GM12878 (cell line): ENCODE measurements around the gene INF2. TPM values are rescaled to one million over a fixed set of nuclear protein-coding genes. Genes with fewer than 3 reads are reported as not detected.

Source experiments
- ATAC-seq: fragments of 200-7000 bp; cut with Tn5 transposase; 3 replicates; pipeline ENCODE4 v1.9.1; 2020; ENCODE audit warnings: mild to moderate bottlenecking, moderate library complexity
- BruUV-seq: library from RNA; stranded (reverse); fragments of 400-500 nt; replicated peaks from 2 replicates; lab custom pipeline; 2021; lab: Mats Ljungman, UMichigan
- CTCF ChIA-PET: fragments of 300-600 bp; sonication (Branson Sonifier 250); formaldehyde crosslinking; extraction: SDS; loops from one replicate; lab custom pipeline; 2021; ENCODE audit warnings: inconsistent platforms; lab: Yijun Ruan, JAX
- POLR2A ChIA-PET: fragments of 350-600 bp; formaldehyde crosslinking; extraction: SDS; loops from one replicate; lab custom pipeline; 2021; ENCODE audit warnings: inconsistent platforms; lab: Charles Lee
- RAD21 ChIA-PET: fragments of 300-600 bp; sonication (Branson Sonifier 250); formaldehyde crosslinking; loops from one replicate; lab custom pipeline; 2023; ENCODE audit warnings: antibody characterized with exemption; ENCODE audit not compliant: unreplicated experiment; lab: Charles Lee
- SMC1A ChIA-PET: fragments of 300-600 bp; sonication (Branson Sonifier 250); formaldehyde crosslinking; loops from one replicate; lab custom pipeline; 2023; ENCODE audit not compliant: unreplicated experiment, uncharacterized antibody; lab: Charles Lee
- DNase-seq: peaks from one replicate; pipeline ENCODE4 v3.0.0-alpha.2; 2011; ENCODE audit warnings: low read depth, low spot score
- FAIRE-seq: peaks from 3 replicates; lab custom pipeline; 2011; peaks lifted over from hg19 to GRCh38; lab: Jason Lieb, UNC
- H2AFZ ChIP-seq: 2 replicates; pipeline ENCODE4 v1.6.0; 2011; ENCODE audit warnings: low read depth, low read length, control low read depth; ENCODE audit not compliant: control insufficient read depth
- H3K27ac ChIP-seq: 2 replicates; pipeline ENCODE4 v1.5.1; 2011; ENCODE audit warnings: control low read depth; ENCODE audit not compliant: control insufficient read depth, insufficient read depth
- H3K27me3 ChIP-seq, 2 experiments: replicated peaks in 1 of 2; 2 replicates each; pipeline versions ENCODE4 v1.6.0 to v1.6.1; 2011; ENCODE audit warnings: low read length in 1 of 2; ENCODE audit not compliant: control insufficient read depth in 2 of 2, insufficient read depth in 2 of 2
- H3K36me3 ChIP-seq, 2 experiments: 2 replicates each; pipeline ENCODE4 v1.5.1; 2011; ENCODE audit warnings: low read length in 1 of 2; ENCODE audit not compliant: control insufficient read depth in 2 of 2, insufficient read depth in 2 of 2
- H3K4me1 ChIP-seq: 2 replicates; pipeline ENCODE4 v1.6.1; 2011; ENCODE audit warnings: mild to moderate bottlenecking, low read length, moderate library complexity, mixed read lengths; ENCODE audit not compliant: control insufficient read depth, insufficient read depth
- H3K4me2 ChIP-seq: 2 replicates; pipeline ENCODE4 v1.6.0; 2011; ENCODE audit warnings: control low read depth; ENCODE audit not compliant: control insufficient read depth, insufficient read depth
- H3K4me3 ChIP-seq: fragments of 200-600 bp; sonication (generic); 2 replicates; pipeline ENCODE4 v1.5.1; 2016
- H3K79me2 ChIP-seq: 2 replicates; pipeline ENCODE4 v1.6.0; 2011; ENCODE audit warnings: low read length; ENCODE audit not compliant: control insufficient read depth, insufficient read depth
- H3K9ac ChIP-seq: 2 replicates; pipeline ENCODE4 v1.8.0; 2011; ENCODE audit warnings: low read length, control low read depth, mixed read lengths; ENCODE audit not compliant: control insufficient read depth, insufficient read depth
- H3K9me3 ChIP-seq: replicated peaks from 3 replicates; pipeline ENCODE4 v1.5.1; 2011; ENCODE audit warnings: mild to moderate bottlenecking, low read length; ENCODE audit not compliant: control insufficient read depth, insufficient read depth
- H4K20me1 ChIP-seq: 2 replicates; pipeline ENCODE4 v1.6.0; 2011; ENCODE audit not compliant: control insufficient read depth, insufficient read depth
- ATF2 ChIP-seq: IDR thresholded peaks from 2 replicates; pipeline ENCODE4 v1.6.1; 2012; ENCODE audit warnings: low read length, inconsistent platforms
- ATF7 ChIP-seq: fragments of 450-650 bp; IDR thresholded peaks from 2 replicates; pipeline ENCODE4 v1.6.1; 2016; ENCODE audit warnings: low read depth, mild to moderate bottlenecking
- BMI1 ChIP-seq: fragments of 450-650 bp; IDR thresholded peaks from 2 replicates; pipeline ENCODE4 v1.6.1; 2016; ENCODE audit warnings: mild to moderate bottlenecking, moderate library complexity, borderline replicate concordance
- MEF2A ChIP-seq: IDR thresholded peaks from 2 replicates; pipeline ENCODE4 v1.6.1; 2011; ENCODE audit warnings: low read depth, mild to moderate bottlenecking, low read length, moderate library complexity; ENCODE audit not compliant: insufficient read depth
- MLLT1 ChIP-seq: fragments of 450-650 bp; IDR thresholded peaks from 2 replicates; pipeline ENCODE4 v1.6.1; 2016; ENCODE audit warnings: mild to moderate bottlenecking
- PAX5 ChIP-seq: IDR thresholded peaks from 2 replicates; pipeline ENCODE4 v1.6.1; 2011; ENCODE audit warnings: low read depth, low read length, borderline replicate concordance
- POLR2AphosphoS5 ChIP-seq: IDR thresholded peaks from 2 replicates; pipeline ENCODE4 v1.6.1; 2011; ENCODE audit warnings: mild to moderate bottlenecking, low read length, inconsistent platforms
- SUZ12 ChIP-seq: fragments of 200-600 bp; sonication (generic); IDR thresholded peaks from one replicate; pipeline ENCODE4 v1.6.1; 2018; ENCODE audit warnings: antibody characterized with exemption, mild to moderate bottlenecking; ENCODE audit not compliant: unreplicated experiment
- TCF7 ChIP-seq: IDR thresholded peaks from 2 replicates; pipeline ENCODE4 v1.6.1; 2014; ENCODE audit warnings: antibody characterized with exemption, borderline replicate concordance
- ZBED1 ChIP-seq: IDR thresholded peaks from 2 replicates; pipeline ENCODE4 v1.6.1; 2016; ENCODE audit warnings: borderline replicate concordance
- ZSCAN29 ChIP-seq: fragments of 450-650 bp; IDR thresholded peaks from 2 replicates; pipeline ENCODE4 v1.6.1; 2017; ENCODE audit warnings: mild to moderate bottlenecking, moderate library complexity
- WGBS: methylation state at CpG from one replicate; pipeline ENCODE4 v1.1.6; 2016; ENCODE audit warnings: low lambda C conversion rate; ENCODE audit not compliant: insufficient replicate concordance, insufficient coverage; ENCODE audit errors: missing lambda C conversion rate; 5-methylcytosine and 5-hydroxymethylcytosine counted together
- in situ Hi-C: fragments of 300-500 bp; cut with MboI; formaldehyde crosslinking; loops from 9 replicates; pipeline ENCODE4 v1.14.3; 2018; ENCODE audit warnings: mixed read lengths
- intact Hi-C: fragments of 100-400 bp; cut with micrococcal nuclease; formaldehyde crosslinking; loops from one replicate; pipeline ENCODE4 v1.14.2; 2022; ENCODE audit not compliant: unreplicated experiment
- polyA plus RNA-seq, 11 experiments: library from polyadenylated mRNA; depleted of rRNA in 4 of 11; unstranded in 6 of 11; stranded (reverse) in 5 of 11; fragments of >200 nt; fragmentation: Nextera tagmentation in 4 of 11; fragmentation: Illumina TruSeq in 1 of 11; extraction: Ambion mirVana in 4 of 11; extraction: Trizol in 1 of 11; gene quantifications; 1 replicate in 1 of 11; 2 replicates in 10 of 11; pipeline versions ENCODE4 v1.2.1 to v1.2.3, GENCODE V29; 2011 to 2016; ENCODE audit warnings: inconsistent platforms in 2 of 11, missing spikeins in 2 of 11, low read depth in 1 of 11
- total RNA-seq, 4 experiments: library from RNA; depleted of rRNA in 3 of 4; stranded (reverse); fragments of >200 nt in 3 of 4; fragmentation: Illumina TruSeq in 1 of 4; extraction: Trizol in 1 of 4; gene quantifications; 2 replicates each; pipeline versions ENCODE4 v1.2.1 to v1.2.3, GENCODE V29; 2013 to 2021
- TF ChIP-seq, protein P1 (sequence below): fragments of 450-650 bp; IDR thresholded peaks from 2 replicates; pipeline ENCODE4 v1.6.1; 2017; ENCODE audit warnings: mild to moderate bottlenecking
- TF ChIP-seq, protein P2 (sequence below): IDR thresholded peaks from 2 replicates; pipeline ENCODE4 v1.6.1; 2012; ENCODE audit warnings: low read depth, low read length, improper control_type of control experiment

The INF2 gene
- total and polyA plus RNA-seq, 10 of the 15 experiments (the other 5 are each of a cell fraction or from before 2014, with no cell fraction given), result 0.72 to 43.2 (median 8.3) TPM

- no peaks in the 10 kb centered on the region for H3K4me1 ChIP-seq
- 44% methylated on average over 5 of the region's 5 CpGs for WGBS
- POLR2A ChIA-PET, result interaction anchor here (0.7 kb wide), 1 partner anchor 61 kb away, joined by 3 read pairs; no protein-coding TSS in a partner anchor
- no peak overlapping the region for H3K4me2 ChIP-seq
- no peak overlapping the region for H2AFZ ChIP-seq
- no peak overlapping the region for H3K9ac ChIP-seq
- DNase-seq (no peak), ATAC-seq (no peak), FAIRE-seq (no peak)
- no peaks in the 10 kb centered on the region; a peak in 1 of 4 replicates for H3K27me3 ChIP-seq
- no peak for TF ChIP-seq SUZ12
- no peak for TF ChIP-seq MEF2A
- TF ChIP-seq ATF7, result no peak
- TF ChIP-seq POLR2AphosphoS5, result no peak
- TF ChIP-seq MLLT1, result no peak
- TF ChIP-seq, protein P1, sequence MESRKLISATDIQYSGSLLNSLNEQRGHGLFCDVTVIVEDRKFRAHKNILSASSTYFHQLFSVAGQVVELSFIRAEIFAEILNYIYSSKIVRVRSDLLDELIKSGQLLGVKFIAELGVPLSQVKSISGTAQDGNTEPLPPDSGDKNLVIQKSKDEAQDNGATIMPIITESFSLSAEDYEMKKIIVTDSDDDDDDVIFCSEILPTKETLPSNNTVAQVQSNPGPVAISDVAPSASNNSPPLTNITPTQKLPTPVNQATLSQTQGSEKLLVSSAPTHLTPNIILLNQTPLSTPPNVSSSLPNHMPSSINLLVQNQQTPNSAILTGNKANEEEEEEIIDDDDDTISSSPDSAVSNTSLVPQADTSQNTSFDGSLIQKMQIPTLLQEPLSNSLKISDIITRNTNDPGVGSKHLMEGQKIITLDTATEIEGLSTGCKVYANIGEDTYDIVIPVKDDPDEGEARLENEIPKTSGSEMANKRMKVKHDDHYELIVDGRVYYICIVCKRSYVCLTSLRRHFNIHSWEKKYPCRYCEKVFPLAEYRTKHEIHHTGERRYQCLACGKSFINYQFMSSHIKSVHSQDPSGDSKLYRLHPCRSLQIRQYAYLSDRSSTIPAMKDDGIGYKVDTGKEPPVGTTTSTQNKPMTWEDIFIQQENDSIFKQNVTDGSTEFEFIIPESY, result no peak
- no peak for TF ChIP-seq TCF7
- TF ChIP-seq PAX5, result no peak
- TF ChIP-seq ZBED1, result no peak
- TF ChIP-seq BMI1, result no peak
- no peak for TF ChIP-seq ZSCAN29
- TF ChIP-seq ATF2, result no peak
- TF ChIP-seq, protein P2, sequence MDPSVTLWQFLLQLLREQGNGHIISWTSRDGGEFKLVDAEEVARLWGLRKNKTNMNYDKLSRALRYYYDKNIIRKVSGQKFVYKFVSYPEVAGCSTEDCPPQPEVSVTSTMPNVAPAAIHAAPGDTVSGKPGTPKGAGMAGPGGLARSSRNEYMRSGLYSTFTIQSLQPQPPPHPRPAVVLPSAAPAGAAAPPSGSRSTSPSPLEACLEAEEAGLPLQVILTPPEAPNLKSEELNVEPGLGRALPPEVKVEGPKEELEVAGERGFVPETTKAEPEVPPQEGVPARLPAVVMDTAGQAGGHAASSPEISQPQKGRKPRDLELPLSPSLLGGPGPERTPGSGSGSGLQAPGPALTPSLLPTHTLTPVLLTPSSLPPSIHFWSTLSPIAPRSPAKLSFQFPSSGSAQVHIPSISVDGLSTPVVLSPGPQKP, result no peak
- H3K36me3 ChIP-seq, result no peaks in the 10 kb centered on the region
- H4K20me1 ChIP-seq, result no peaks in the 10 kb centered on the region
- in situ Hi-C loops (no loop called here), intact Hi-C loops (no loop called here)
- H3K9me3 ChIP-seq, result no peaks in the 10 kb centered on the region
- no TSS peak for BruUV-seq
- CTCF ChIA-PET, result no interaction called here
- RAD21 ChIA-PET, result no interaction called here
- no peak overlapping the region for H3K4me3 ChIP-seq
- H3K27ac ChIP-seq, result no peak overlapping the region
- SMC1A ChIA-PET, result interaction anchor here (0.6 kb wide), 1 partner anchor 9 kb away, joined by 3 read pairs; no protein-coding TSS in a partner anchor
- H3K79me2 ChIP-seq, result no peaks in the 10 kb centered on the region
These were observed 41.1 kb downstream of the INF2 start for GRCh38 chr14:104730487-104730886.
